Measurements from ENCODE around the gene CNTNAP2. TPM values are rescaled to one million over a fixed set of nuclear protein-coding genes. Genes with fewer than 3 reads are reported as not detected.
A peak's percentile ranks its signal among the peaks of the same experiment; 100 is the strongest.

Gene CNTNAP2
- total RNA-seq, 1 experiment from 2014 or later = 64.5 TPM

DNA sequence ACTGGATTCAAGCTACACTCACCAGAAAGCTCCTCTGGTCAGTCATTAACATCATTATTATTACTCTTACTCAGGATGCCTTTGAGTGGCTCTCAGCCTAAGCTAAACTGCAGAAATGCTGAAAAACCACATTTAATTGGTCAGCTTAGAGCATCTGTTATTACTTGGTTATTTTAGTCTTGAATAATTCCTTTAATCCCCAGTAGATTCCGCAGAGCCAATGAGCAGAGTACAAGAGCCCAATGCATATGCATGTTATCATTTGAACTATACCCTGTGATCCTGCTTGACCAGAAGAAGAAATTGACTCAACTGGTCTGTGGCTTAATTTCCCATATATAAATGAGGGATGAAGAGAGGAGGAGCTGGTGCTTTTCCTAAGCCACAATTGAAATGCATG, 2056.3 kb downstream of the CNTNAP2 start:
- H2BK20ac ChIP-seq (ENCODE audit: low read depth, low read length, poor library complexity, severe bottlenecking) = no peak overlapping the region

More for the DNA sequence above, 2056.3 kb downstream of the CNTNAP2 start:
- TF ChIP-seq, protein P1, sequence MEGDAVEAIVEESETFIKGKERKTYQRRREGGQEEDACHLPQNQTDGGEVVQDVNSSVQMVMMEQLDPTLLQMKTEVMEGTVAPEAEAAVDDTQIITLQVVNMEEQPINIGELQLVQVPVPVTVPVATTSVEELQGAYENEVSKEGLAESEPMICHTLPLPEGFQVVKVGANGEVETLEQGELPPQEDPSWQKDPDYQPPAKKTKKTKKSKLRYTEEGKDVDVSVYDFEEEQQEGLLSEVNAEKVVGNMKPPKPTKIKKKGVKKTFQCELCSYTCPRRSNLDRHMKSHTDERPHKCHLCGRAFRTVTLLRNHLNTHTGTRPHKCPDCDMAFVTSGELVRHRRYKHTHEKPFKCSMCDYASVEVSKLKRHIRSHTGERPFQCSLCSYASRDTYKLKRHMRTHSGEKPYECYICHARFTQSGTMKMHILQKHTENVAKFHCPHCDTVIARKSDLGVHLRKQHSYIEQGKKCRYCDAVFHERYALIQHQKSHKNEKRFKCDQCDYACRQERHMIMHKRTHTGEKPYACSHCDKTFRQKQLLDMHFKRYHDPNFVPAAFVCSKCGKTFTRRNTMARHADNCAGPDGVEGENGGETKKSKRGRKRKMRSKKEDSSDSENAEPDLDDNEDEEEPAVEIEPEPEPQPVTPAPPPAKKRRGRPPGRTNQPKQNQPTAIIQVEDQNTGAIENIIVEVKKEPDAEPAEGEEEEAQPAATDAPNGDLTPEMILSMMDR (conservative IDR thresholded peaks at IDR 0.05) = no peak
- Histone ChIP-seq H4K8ac (replicated peaks; ENCODE audit: insufficient read length, low read depth, low read length) (no peak overlapping the region), H2BK5ac (ENCODE audit: insufficient read length, low read length) (no peak overlapping the region), H4K5ac (ENCODE audit: insufficient read length, low read depth, low read length) (no peak overlapping the region), H2BK120ac (ENCODE audit: low read depth, low read length, poor library complexity, severe bottlenecking) (no peak overlapping the region), H3K18ac (ENCODE audit: insufficient read length, low read depth, low read length) (no peak overlapping the region), H3K9me3 (ENCODE audit: control insufficient read depth, low read depth, low read length) (no peaks in the 10 kb centered on the region), H3K4me2 (ENCODE audit: insufficient read depth, insufficient read length, low read length) (no peak overlapping the region), H3K4ac (ENCODE audit: low read depth, low read length) (no peak overlapping the region), H3K79me1 (ENCODE audit: insufficient read depth, low read depth, low read length, poor library complexity, severe bottlenecking) (no peaks in the 10 kb centered on the region), H3K27me3 (ENCODE audit: insufficient read depth, low read length) (no peaks in the 10 kb centered on the region), H3K9ac (ENCODE audit: extremely low read depth, insufficient read length, low read length) (no peak overlapping the region), H3T11ph (ENCODE audit: low read length) (no peak overlapping the region), H4K20me1 (ENCODE audit: control insufficient read depth, insufficient read depth, insufficient read length) (no peaks in the 10 kb centered on the region), H3K14ac (ENCODE audit: insufficient read depth, low read length) (no peak overlapping the region), H2AK5ac (ENCODE audit: insufficient read length, low read length) (no peak overlapping the region), H3K4me1 (ENCODE audit: insufficient read depth, low read length) (no peaks in the 10 kb centered on the region), H3K23me2 (ENCODE audit: insufficient read length, low read depth, low read length, poor library complexity, severe bottlenecking) (no peaks in the 10 kb centered on the region), H4K91ac (ENCODE audit: insufficient read length, low read depth, low read length) (no peak overlapping the region), H3K23ac (ENCODE audit: insufficient read length, low read depth, low read length) (no peak overlapping the region), H2BK15ac (ENCODE audit: low read depth, low read length) (no peak overlapping the region), H2BK12ac (ENCODE audit: insufficient read length, low read depth, low read length) (no peak overlapping the region), H3K79me2 (ENCODE audit: insufficient read depth, low read length) (no peaks in the 10 kb centered on the region), H2AFZ (ENCODE audit: low read length) (no peak overlapping the region), H3K27ac (ENCODE audit: insufficient read length, low read depth, low read length) (no peak overlapping the region), H3K56ac (ENCODE audit: insufficient read length, low read depth, low read length) (no peak overlapping the region)
- Mint-ChIP-seq H3K4me3 (no peak overlapping the region), H3K4me1 (peaks cover 0 to 2% of the 10 kb centered on the region in 2 experiments; a peak in 1 of 4 replicates), H3K9me3 (no peaks in the 10 kb centered on the region), H3K36me3 (ENCODE audit: insufficient read depth in 1 of 3, low read depth in 3 of 3) (no peaks in the 10 kb centered on the region), H3K27ac (0 out of 7 replicates have a peak overlapping the region, but pooled peaks of 1 of the 3 experiments have one; percentile 49), H3K27me3 (ENCODE audit: low read depth) (no peaks in the 10 kb centered on the region; the same call in 1 of the 2 replicates)
- no peak for DNase-seq
- no CpG with 5 or more reads among the region's 1 CpG for WGBS (ENCODE audit: extremely low coverage, insufficient read length, low lambda C conversion rate)
